GM13977 (cell line): Measurements from ENCODE around the gene ITGB3.

ENCODE experiments used
- DNase-seq: peaks from one replicate; pipeline ENCODE4 v3.0.0; 2012; ENCODE audit warnings: low spot score
- CTCF ChIP-seq: IDR thresholded peaks from 2 replicates; pipeline ENCODE4 v1.5.1; 2012; ENCODE audit warnings: mild to moderate bottlenecking, control low read depth; ENCODE audit not compliant: insufficient read depth; ENCODE audit errors: extremely low read depth, missing control alignments
- in situ Hi-C: fragments of 300-500 bp; cut with MboI; formaldehyde crosslinking; loops from one replicate; pipeline ENCODE4 v1.12.0; 2022; ENCODE audit warnings: low sequenced_read_pairs, low pct_unique_long_range_greater_than_20kb, mixed read lengths, inconsistent platforms; ENCODE audit not compliant: unreplicated experiment

ITGB3 gene

GRCh38 chr17:47237841-47238240 is 15.8 kb upstream of the ITGB3 start:
- no peak for TF ChIP-seq CTCF
- no peak for DNase-seq
- in situ Hi-C loops, result loop anchor here (10.0 kb wide), 1 partner anchor 77 kb away; no protein-coding TSS in a partner anchor

- no peak for TF ChIP-seq CTCF
- no peak for DNase-seq
- in situ Hi-C loops, result loop anchor here (10.0 kb wide), 1 partner anchor 76 kb away; no protein-coding TSS in a partner anchor
Observed at GRCh38 chr17:47238321-47239010, 15.2 kb upstream of the ITGB3 start.

- no peak for DNase-seq
- no peak for TF ChIP-seq CTCF
- in situ Hi-C loops, result loop anchor here (10.0 kb wide), 1 partner anchor 75 kb away; no protein-coding TSS in a partner anchor
Observed at GRCh38 chr17:47239619-47239966, 14.0 kb upstream of the ITGB3 start.

- in situ Hi-C loops, result loop anchor here (10.0 kb wide), 1 partner anchor 75 kb away; no protein-coding TSS in a partner anchor
- no peak for TF ChIP-seq CTCF
- no peak for DNase-seq
Observed at GRCh38 chr17:47239967-47240651, 13.5 kb upstream of the ITGB3 start.

- DNase-seq, result no peak
- in situ Hi-C loops, result no loop called here
- TF ChIP-seq CTCF, result no peak
Observed at GRCh38 chr17:47240806-47241205, 12.8 kb upstream of the ITGB3 start.

GRCh38 chr17:47242648-47243047 is 11.0 kb upstream of the ITGB3 start:
- no peak for TF ChIP-seq CTCF
- in situ Hi-C loops, result no loop called here

More at GRCh38 chr17:47242648-47243047, 11.0 kb upstream of the ITGB3 start:
- no peak for DNase-seq
